ENCODE results near the gene SMG6.

DNA sequence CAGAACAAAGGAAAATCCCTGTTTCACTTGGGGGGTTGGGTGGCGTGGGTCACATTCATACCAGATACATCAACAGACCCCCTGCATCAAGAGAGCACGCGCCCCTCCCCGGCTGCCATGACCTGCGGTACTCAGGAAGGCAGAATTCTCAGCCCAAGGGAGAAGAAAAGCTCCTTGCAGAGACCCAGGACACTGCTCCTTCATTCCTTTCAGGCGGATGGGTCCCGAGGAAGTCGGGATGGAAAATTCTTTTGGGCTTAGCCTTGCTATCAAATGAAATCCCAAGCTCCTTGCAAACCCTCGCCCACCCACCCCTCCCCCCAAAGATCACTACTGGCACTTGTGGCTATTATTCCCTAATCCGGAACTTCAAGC, 208.1 kb downstream of the SMG6 start:
- TF ChIP-seq GATA2 (IDR thresholded peaks at IDR 0.05; ENCODE audit: low read depth, low read length) (no peak), GATA3 (IDR thresholded peaks at IDR 0.05; ENCODE audit: low read depth, low read length) (no peak)

All from SH-SY5Y (cell line).